Kidney (tissue), 14 donors: ENCODE results near the gene SOX6. TPM values are rescaled to one million over a fixed set of nuclear protein-coding genes. Genes with fewer than 3 reads are reported as not detected.

ENCODE experiments used
- DNase-seq, 5 donors: peaks; one replicate each; pipeline ENCODE4 v3.0.0-alpha.2; 2013 to 2020
- FAIRE-seq: peaks from 2 replicates; lab custom pipeline; 2012; peaks lifted over from hg19 to GRCh38; lab: Jason Lieb, UNC
- H3K27ac ChIP-seq, 2 donors: one replicate each; pipeline ENCODE4 v1.7.0; 2013; ENCODE audit warnings: low read depth in 2 of 2, low read length in 2 of 2, inconsistent platforms in 1 of 2
- H3K27me3 ChIP-seq: one replicate; pipeline ENCODE4 v1.7.1; 2013; ENCODE audit warnings: low read length, inconsistent platforms; ENCODE audit not compliant: control insufficient read depth, insufficient read depth
- H3K36me3 ChIP-seq, 3 donors: one replicate each; pipeline versions ENCODE4 v1.7.0 to v1.7.1; 2013; ENCODE audit warnings: low read length in 3 of 3, control low read depth in 1 of 3, inconsistent platforms in 1 of 3; ENCODE audit not compliant: insufficient read depth in 3 of 3, control insufficient read depth in 2 of 3
- H3K4me1 ChIP-seq, 3 donors: one replicate each; pipeline versions ENCODE4 v1.7.0 to v1.7.1; 2013; ENCODE audit warnings: low read length in 3 of 3, inconsistent platforms in 1 of 3, low read depth in 1 of 3; ENCODE audit not compliant: control insufficient read depth in 2 of 3, insufficient read depth in 2 of 3
- H3K4me3 ChIP-seq, 3 donors: one replicate each; pipeline versions ENCODE4 v1.7.0 to v1.8.1; 2013; ENCODE audit warnings: low read length in 3 of 3, control low read depth in 1 of 3, inconsistent platforms in 1 of 3
- H3K9ac ChIP-seq, 3 donors: one replicate each; pipeline versions ENCODE4 v1.7.0 to v1.7.1; 2013; ENCODE audit warnings: low read length in 3 of 3, control low read depth in 1 of 3, inconsistent platforms in 1 of 3
- H3K9me3 ChIP-seq, 3 donors: one replicate each; pipeline versions ENCODE4 v1.7.0 to v1.7.1; 2013; ENCODE audit warnings: low read length in 3 of 3, control low read depth in 1 of 3, inconsistent platforms in 1 of 3; ENCODE audit not compliant: control insufficient read depth in 2 of 3, insufficient read depth in 1 of 3
- CTCF ChIP-seq: IDR thresholded peaks from 3 replicates; pipeline ENCODE4 v1.5.1; 2012; ENCODE audit warnings: mild to moderate bottlenecking, moderate library complexity, borderline replicate concordance; ENCODE audit not compliant: insufficient read depth; ENCODE audit errors: extremely low read depth
- intact Hi-C: fragments of 100-400 bp; cut with DNase I; formaldehyde crosslinking; loops from one replicate; pipeline ENCODE4 v1.11.1; 2022
- polyA plus RNA-seq: library from polyadenylated mRNA; stranded (reverse); fragments of 350-450 nt; fragmentation: Illumina TruSeq; extraction: RNeasy Lipid Tissue Mini Kit (QIAGEN cat#74804); gene quantifications from one replicate; pipeline ENCODE4 v1.2.3, GENCODE V29; 2014; ENCODE audit warnings: low read depth, low replicate concordance; ENCODE audit not compliant: insufficient read depth
- total RNA-seq: library from RNA; stranded (reverse); fragmentation: NEBNext Ultra II Directional; extraction: Animal tissue kit (Norgen Biotek cat#: 25700); gene quantifications from one replicate; pipeline ENCODE4 v1.2.1, GENCODE V29; 2021
- donor health status: control.
- donor health status: control.
- donor health status: control.
- donor health status: control.
- donor health status: control.
- donor health status: DM: yes; HTN: yes; CAD: no.
- donor health status: Normal renal cell carcinoma (clear cell type).

The SOX6 gene
- total and polyA plus RNA-seq, 2 donors from 2014 or later = 5.0 to 47.3 TPM

DNA sequence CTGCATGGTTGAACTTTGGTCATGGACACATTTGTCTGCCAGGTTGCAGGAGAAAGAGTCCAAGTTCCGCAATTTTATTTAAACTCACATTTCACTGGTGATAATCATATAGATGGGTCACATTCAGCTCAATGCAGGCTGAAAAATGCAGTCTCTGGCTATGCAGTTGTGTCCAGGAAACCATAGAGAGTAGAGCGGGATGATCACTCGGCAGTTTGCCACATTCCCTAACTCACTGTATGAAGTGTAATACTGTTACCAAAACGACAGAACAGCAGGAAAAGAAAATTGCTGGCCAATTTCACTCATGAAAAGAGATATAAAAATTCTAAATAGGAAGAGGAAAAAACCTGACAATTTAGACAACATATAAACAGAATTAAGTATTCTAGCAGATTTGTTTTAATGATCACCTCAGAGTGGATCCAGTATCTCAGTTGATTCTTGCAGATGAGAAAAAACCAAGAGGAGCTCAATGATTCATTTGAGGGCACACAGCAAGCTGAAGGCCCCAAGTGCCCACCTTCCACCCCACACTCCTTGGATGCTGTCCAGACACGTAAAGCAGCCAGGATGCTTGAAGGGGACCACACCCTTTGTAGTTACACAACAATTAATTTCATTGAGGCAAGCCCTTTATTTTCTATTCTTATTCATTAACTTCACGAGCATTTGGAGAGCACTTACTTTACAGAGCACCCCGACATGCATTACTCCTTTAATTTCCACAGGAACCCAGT is 422.3 kb downstream of the SOX6 start:
- no peaks in the 10 kb centered on the region for H3K36me3 ChIP-seq
- FAIRE-seq (no peak), DNase-seq (no peak)
- intact Hi-C loops = no loop called here
- no peak overlapping the region for H3K9ac ChIP-seq
- H3K27ac ChIP-seq = no peak overlapping the region
- no peaks in the 10 kb centered on the region for H3K27me3 ChIP-seq
- H3K9me3 ChIP-seq = no peaks in the 10 kb centered on the region
- no peak for TF ChIP-seq CTCF
- no peaks in the 10 kb centered on the region for H3K4me1 ChIP-seq
- no peak overlapping the region for H3K4me3 ChIP-seq

DNA sequence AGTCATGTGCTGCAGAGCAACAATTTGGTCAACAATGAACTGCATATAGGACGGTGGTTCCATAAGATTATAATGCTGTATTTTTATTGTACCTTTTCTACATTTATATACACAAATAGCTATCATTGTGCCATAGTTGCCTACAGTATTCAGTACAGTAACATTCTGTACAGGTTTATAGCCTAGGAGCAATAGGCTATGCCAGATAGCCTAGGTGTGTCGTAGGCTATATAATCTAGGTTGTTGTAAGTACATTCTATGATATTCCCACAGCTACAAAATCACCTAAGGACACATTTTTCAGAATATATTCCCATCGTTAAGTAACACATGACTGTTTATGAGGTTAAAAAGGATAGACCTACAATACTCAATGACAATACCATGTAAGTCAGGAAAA is 423.9 kb downstream of the SOX6 start:
- no peak for FAIRE-seq

GRCh38 chr11:15931497-15931896 is 424.8 kb downstream of the SOX6 start:
- no peak overlapping the region for H3K9ac ChIP-seq
- H3K4me3 ChIP-seq = no peak overlapping the region
- no peaks in the 10 kb centered on the region for H3K36me3 ChIP-seq
- no peak for DNase-seq
- intact Hi-C loops = no loop called here
- no peak for FAIRE-seq
- no peak overlapping the region for H3K27ac ChIP-seq
- no peak for TF ChIP-seq CTCF
- no peaks in the 10 kb centered on the region for H3K27me3 ChIP-seq
- H3K9me3 ChIP-seq = no peaks in the 10 kb centered on the region
- H3K4me1 ChIP-seq = no peaks in the 10 kb centered on the region

More for the DNA sequence above, 423.9 kb downstream of the SOX6 start:
- Histone ChIP-seq H3K27ac (no peak overlapping the region), H3K27me3 (no peaks in the 10 kb centered on the region), H3K9me3 (no peaks in the 10 kb centered on the region), H3K4me3 (no peak overlapping the region), H3K36me3 (no peaks in the 10 kb centered on the region), H3K9ac (no peak overlapping the region), H3K4me1 (no peaks in the 10 kb centered on the region)
- intact Hi-C loops = no loop called here
- no peak for DNase-seq
- TF ChIP-seq CTCF = no peak
